Measurements from ENCODE around the gene AQP1. TPM values are rescaled to one million over a fixed set of nuclear protein-coding genes. Genes with fewer than 3 reads are reported as not detected.

AQP1 gene
- total RNA-seq, 2 experiments from 2014 or later = not detected

- H3K9me2 ChIP-seq (ENCODE audit: insufficient read depth, low read length) = no peaks in the 10 kb centered on the region
- H3K27ac ChIP-seq (ENCODE audit: low read depth, low read length, poor library complexity, severe bottlenecking) = no peak overlapping the region
- no peak for TF ChIP-seq EZH2phosphoT487 (IDR thresholded peaks at IDR 0.05; ENCODE audit: borderline replicate concordance, low read depth, low read length)
- TF ChIP-seq CTCF (conservative IDR thresholded peaks at IDR 0.05; ENCODE audit: low read length) = no peak
- H3K79me2 ChIP-seq (ENCODE audit: insufficient read depth, low read depth, low read length) = no peaks in the 10 kb centered on the region
- H2AFZ ChIP-seq (ENCODE audit: low read length) = no peak overlapping the region
- no peaks in the 10 kb centered on the region for H4K20me1 ChIP-seq (ENCODE audit: insufficient read depth, low read length)
- ChIA-PET POLR2A (no interaction called here), CTCF (ENCODE audit: unreplicated experiment) (no interaction called here)
- H3K4me3 ChIP-seq (ENCODE audit: low read depth, low read length, poor library complexity, severe bottlenecking) = no peak overlapping the region
- no peaks in the 10 kb centered on the region for H3K36me3 ChIP-seq (ENCODE audit: insufficient read depth, low read length)
- no peak for DNase-seq (ENCODE audit: low spot score)
- H3K9me3 ChIP-seq (ENCODE audit: low read length) = no peaks in the 10 kb centered on the region
- H3K4me1 ChIP-seq (ENCODE audit: insufficient read depth, low read length, poor library complexity, severe bottlenecking) = no peaks in the 10 kb centered on the region
- no TSS peak for BruUV-seq (replicated peaks)
- intact Hi-C loops (cut with micrococcal nuclease; ENCODE audit: unreplicated experiment) = loop anchor here (1.0 kb wide), 1 partner anchor 108 kb away; no protein-coding TSS in a partner anchor
- no peak overlapping the region for H3K4me2 ChIP-seq (ENCODE audit: low read length)
Measured at GRCh38 chr7:30908681-30909080, 3.0 kb upstream of the AQP1 start.

- no TSS peak for BruUV-seq (replicated peaks)
- Histone ChIP-seq H4K20me1 (ENCODE audit: insufficient read depth, low read length) (no peaks in the 10 kb centered on the region), H3K9me3 (ENCODE audit: low read length) (no peaks in the 10 kb centered on the region), H2AFZ (ENCODE audit: low read length) (no peak overlapping the region), H3K27ac (ENCODE audit: low read depth, low read length, poor library complexity, severe bottlenecking) (no peak overlapping the region), H3K36me3 (ENCODE audit: insufficient read depth, low read length) (no peaks in the 10 kb centered on the region), H3K9me2 (ENCODE audit: insufficient read depth, low read length) (no peaks in the 10 kb centered on the region), H3K4me3 (ENCODE audit: low read depth, low read length, poor library complexity, severe bottlenecking) (no peak overlapping the region), H3K79me2 (ENCODE audit: insufficient read depth, low read depth, low read length) (no peaks in the 10 kb centered on the region), H3K4me1 (ENCODE audit: insufficient read depth, low read length, poor library complexity, severe bottlenecking) (no peaks in the 10 kb centered on the region), H3K4me2 (ENCODE audit: low read length) (no peak overlapping the region)
- TF ChIP-seq CTCF (conservative IDR thresholded peaks at IDR 0.05; ENCODE audit: low read length) (no peak), EZH2phosphoT487 (IDR thresholded peaks at IDR 0.05; ENCODE audit: borderline replicate concordance, low read depth, low read length) (no peak)
- ChIA-PET CTCF (ENCODE audit: unreplicated experiment) (no interaction called here), POLR2A (no interaction called here)
- DNase-seq (ENCODE audit: low spot score) = no peak
- intact Hi-C loops (cut with micrococcal nuclease; ENCODE audit: unreplicated experiment) = no loop called here
Measured at GRCh38 chr7:30909431-30909830, 2.2 kb upstream of the AQP1 start.

GRCh38 chr7:30910411-30911073 is 1.1 kb upstream of the AQP1 start:
- TF ChIP-seq CTCF (conservative IDR thresholded peaks at IDR 0.05; ENCODE audit: low read length) = no peak
- Histone ChIP-seq H2AFZ (ENCODE audit: low read length) (no peak overlapping the region), H3K4me1 (ENCODE audit: insufficient read depth, low read length, poor library complexity, severe bottlenecking) (no peaks in the 10 kb centered on the region), H4K20me1 (ENCODE audit: insufficient read depth, low read length) (no peaks in the 10 kb centered on the region), H3K36me3 (ENCODE audit: insufficient read depth, low read length) (no peaks in the 10 kb centered on the region), H3K9me2 (ENCODE audit: insufficient read depth, low read length) (no peaks in the 10 kb centered on the region), H3K27ac (ENCODE audit: low read depth, low read length, poor library complexity, severe bottlenecking) (no peak overlapping the region), H3K79me2 (ENCODE audit: insufficient read depth, low read depth, low read length) (no peaks in the 10 kb centered on the region), H3K4me2 (ENCODE audit: low read length) (no peak overlapping the region), H3K4me3 (ENCODE audit: low read depth, low read length, poor library complexity, severe bottlenecking) (no peak overlapping the region), H3K9me3 (ENCODE audit: low read length) (no peaks in the 10 kb centered on the region)
- POLR2A ChIA-PET = no interaction called here
- CTCF ChIA-PET (ENCODE audit: unreplicated experiment) = no interaction called here
- intact Hi-C loops (cut with micrococcal nuclease; ENCODE audit: unreplicated experiment) = no loop called here
- BruUV-seq (replicated peaks) = no TSS peak
- DNase-seq (ENCODE audit: low spot score) = no peak

Data from OCI-LY7 (cell line).